ENCODE data around the gene KRT4. TPM values are rescaled to one million over a fixed set of nuclear protein-coding genes. Genes with fewer than 3 reads are reported as not detected.

KRT4 gene
- total RNA-seq, 2 donors from 2014 or later: not detected

DNA sequence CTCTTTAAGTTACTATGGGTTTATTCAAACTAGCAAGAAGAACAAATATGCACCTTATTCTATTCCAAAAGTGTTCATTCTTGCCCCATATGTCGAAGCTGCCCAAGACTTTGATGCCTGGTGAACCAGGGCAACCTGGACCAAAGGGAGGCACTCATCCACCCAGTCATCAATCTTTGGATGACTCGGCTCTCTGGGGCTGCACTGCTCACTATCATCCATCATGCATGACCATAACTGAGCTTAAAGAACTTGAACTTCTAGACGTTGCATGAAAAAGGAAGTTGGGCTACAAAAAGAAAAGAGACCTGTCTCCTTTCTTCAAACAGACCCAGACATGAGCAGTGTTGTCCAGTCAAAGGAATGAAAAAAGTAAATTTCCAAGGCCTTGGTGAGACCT, 1.2 kb downstream of the KRT4 start:
- intact Hi-C loops (cut with DNase I, micrococcal nuclease): no loop called here
- ATAC-seq (no peak), DNase-seq (no peak)

DNA sequence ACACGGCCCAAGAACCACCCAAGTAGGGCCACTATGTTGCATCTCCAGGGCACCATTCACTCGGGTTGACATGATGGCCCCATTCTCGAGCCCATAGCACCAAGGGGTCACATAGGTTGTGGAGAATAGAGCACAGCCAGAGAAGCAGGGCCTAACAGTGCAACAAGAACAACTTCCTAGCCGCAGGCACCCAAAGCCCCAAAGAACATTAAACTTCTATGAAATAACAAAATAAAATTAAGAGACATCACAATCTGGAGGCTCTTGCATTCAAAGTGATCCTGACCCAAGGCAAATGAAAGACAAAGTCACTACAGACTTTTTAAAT, 1.9 kb downstream of the KRT4 start:
- intact Hi-C loops (cut with DNase I, micrococcal nuclease): no loop called here
- no peak for DNase-seq
- no peak for ATAC-seq

DNA sequence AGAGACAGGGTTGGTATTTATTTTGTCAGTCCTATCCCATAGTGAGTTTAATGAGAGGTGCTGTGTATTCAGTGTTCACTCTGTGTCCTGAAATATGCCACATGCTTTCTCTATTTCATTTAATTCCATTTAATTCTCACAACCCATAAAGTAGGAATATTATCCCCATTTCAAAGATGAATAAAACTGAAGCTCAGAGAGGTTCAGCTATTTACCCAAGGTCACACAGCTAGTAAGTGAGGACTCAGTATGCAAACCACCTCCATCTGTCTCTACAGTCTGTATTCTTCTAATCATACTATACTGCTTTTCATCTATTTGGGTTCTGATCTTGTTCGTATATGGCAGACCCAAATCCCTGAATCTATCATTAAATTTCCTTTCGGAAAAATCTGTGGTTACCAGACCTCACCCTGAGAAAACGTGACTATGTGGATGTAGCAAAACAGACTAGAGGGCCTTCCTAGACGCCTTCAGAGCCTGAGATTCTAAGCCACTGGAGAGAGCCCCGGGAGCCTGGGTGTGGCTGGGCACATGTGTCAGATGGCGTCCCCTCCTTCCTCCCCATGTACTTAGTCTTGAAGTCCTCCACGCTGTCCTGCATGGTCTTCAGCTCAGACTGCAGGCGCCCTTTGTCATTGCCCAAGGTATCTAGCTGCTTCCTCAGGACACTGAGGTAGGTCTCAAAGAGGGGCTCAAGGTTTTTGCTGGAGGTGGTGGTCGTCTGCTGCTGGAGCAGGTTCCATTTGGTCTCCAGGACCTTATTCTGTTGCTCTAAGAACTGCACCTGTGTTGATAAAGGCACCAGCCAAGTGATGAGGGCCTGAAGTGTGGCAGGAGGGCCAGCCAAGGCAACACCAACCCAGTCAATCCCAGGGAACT, 2.5 kb downstream of the KRT4 start:
- intact Hi-C loops (cut with DNase I, micrococcal nuclease): no loop called here
- ATAC-seq (no peak), DNase-seq (no peak)

DNA sequence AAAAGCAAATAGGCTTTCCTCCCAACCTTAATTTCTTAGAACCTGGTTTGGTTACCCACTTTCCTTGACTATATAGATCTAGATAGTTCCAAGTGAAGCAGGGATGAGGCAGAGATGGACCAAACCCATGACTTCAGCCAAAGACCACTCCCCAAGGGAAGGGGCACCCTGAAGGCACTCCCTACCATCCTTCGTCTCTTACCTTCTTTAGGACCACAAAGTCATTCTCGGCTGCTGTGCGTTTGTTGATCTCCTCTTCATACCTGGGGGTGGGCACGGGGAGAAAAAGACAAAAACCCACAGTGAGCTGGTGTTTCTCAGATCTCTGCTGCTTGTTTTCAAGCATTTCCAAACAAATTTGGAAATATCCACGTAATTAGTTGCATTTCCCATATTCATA, 3.4 kb downstream of the KRT4 start:
- ATAC-seq: no peak
- intact Hi-C loops (cut with DNase I, micrococcal nuclease): no loop called here
- no peak for DNase-seq

DNA sequence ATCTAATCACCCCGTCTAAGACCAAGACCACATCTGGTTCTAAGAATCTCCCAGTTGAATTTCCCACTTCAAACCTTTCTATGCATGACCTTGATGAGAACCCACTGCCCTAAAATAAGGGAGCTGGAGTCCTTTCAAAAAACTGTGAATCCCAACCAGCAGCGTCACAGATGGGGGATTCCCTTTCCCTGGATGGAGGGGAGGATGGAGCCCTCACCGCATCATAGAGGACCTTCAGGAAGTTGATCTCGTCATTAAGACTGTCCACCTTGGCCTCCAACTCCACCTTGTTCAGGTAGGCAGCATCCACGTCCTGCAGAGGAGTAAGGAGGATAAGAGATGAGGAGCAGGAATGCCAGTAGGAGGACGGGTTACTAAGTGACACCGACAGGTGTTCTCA, 4.8 kb downstream of the KRT4 start:
- ATAC-seq (no peak), DNase-seq (no peak)
- intact Hi-C loops (cut with DNase I, micrococcal nuclease): no loop called here

DNA sequence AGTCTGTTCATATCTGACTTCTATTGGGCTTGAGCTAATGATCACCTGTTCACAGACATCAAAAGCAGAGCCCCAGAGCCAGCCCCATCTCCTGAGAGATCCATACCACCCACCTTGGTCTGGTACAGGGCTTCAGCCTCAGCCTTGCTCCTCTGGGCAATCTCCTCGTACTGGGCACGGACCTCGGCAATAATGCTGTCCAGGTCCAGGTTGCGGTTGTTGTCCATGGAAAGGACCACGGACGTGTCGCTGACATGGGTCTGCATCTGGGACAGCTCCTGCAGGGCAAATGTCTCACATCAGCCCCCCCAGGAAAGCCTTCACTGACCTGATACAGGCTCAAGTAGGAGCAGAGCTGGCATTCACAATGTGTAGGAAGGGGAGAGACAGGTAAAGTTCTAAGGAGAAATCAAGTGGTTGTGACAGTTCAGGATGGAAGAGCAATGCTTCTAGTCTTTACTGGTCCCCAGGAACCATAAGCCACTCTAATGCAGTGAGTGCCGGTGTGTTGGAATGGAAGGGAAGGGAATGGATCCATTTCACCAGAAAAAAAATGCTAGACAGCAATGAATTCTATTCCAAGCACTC, 5.2 kb downstream of the KRT4 start:
- no peak for DNase-seq
- intact Hi-C loops (cut with DNase I, micrococcal nuclease): no loop called here
- no peak for ATAC-seq

DNA sequence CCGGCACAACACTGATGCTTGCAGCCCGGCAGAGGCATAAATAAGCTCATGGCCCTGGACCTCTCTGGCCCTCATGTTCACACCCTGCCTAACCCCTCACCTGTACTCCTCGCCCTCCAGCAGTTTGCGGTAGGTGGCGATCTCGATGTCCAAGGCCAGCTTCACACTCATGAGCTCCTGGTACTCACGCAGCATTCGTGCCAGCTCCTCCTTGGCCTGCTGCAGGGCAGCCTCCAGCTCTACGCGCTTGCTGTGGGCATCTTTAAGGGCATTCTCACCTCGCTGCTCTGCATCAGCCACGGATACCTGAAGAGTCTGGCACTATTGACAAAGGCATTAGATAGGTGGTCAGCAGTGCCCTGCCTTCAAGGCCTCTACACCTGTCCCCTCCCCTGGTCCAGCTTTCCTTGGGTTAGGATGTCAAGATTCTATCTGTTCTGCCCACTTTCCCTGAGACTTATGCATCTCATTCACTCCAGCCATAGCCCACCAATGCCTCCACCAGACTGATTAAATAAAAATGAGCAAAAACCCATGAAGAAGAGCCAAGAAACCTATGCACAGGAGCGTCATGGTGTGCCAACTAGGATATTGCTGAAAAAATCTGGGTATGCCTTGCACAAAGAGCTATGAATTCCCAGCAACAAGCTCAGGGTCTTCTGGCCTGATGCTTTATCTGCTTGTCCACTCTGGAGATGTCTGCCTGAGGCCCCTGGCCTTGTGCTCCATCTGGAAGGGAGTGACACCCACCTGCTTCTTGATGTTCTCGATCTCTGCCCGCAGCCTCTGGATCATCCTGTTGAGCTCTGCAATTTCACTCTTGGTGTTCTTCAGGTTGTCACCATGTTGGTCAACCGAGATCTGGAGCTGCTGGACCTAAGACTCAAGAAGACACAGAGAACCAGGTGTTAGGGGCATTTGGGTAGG, 6.1 kb downstream of the KRT4 start:
- no peak for DNase-seq
- no peak for ATAC-seq
- intact Hi-C loops (cut with DNase I, micrococcal nuclease): no loop called here

DNA sequence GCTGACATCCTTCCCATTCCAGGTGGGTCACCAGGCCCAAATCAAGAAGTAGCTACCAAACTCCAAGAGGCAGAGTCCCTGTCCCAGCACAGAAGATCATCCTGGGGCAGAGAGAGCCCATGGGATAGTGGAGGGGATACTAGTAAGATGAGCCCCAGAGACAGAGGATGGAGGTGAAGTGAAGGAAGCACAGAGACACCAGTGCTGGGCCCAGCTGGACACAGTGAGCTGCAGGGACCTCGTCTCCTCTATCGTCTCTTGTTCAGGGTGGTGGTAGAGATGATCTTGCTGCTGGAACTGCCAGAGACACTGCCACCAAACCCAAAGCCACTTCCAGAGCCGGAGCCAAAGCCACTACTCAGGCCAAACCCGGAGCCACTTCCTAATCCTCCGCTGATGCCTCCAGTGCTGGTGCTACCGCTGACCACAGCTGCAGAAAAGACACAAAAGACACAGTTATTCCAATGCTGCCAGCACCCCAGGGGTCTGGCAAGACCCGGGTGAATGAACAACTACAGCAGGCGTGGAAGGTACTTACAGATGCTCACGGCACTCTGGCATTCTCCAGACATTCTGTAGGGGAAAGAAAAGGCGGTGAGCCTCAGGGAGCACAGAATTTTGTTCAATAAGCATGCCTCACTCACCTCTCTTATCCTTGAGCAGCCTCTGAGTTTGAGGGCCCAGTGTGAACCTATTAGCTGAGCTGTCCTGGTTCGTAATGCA, 6.9 kb downstream of the KRT4 start:
- DNase-seq (no peak), ATAC-seq (no peak)
- intact Hi-C loops (cut with DNase I, micrococcal nuclease): no loop called here

DNA sequence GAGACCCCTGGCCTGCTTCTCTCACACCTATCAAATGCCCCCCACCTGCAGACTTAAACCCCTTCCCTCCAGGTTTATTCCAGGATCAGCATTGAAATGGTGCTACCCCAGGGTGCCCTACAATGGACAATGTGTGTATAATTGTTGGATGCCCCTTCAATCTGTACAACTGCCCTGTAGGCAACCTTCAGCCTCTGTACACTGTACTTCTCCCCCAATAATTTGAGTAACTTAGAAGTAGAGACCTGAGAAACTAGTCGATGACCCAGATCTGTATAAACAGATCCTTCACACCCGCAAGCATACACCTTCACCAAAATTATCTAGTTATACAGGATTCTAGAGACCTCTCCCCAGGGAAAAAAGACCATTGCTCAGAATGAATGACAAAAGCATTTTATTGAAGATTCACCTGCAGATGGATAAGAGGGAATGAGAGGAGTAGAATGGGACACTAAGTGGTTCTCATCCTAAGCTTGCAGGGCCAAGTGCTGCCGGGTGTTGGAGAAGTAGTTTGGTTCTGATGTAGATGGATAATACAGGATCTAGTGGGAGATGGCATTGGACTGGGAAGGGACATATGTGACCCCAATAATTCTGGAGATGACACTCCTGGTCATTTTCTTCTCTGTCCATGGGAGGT, 7.6 kb downstream of the KRT4 start:
- no peak for DNase-seq
- intact Hi-C loops (cut with DNase I, micrococcal nuclease): no loop called here
- ATAC-seq: no peak

DNA sequence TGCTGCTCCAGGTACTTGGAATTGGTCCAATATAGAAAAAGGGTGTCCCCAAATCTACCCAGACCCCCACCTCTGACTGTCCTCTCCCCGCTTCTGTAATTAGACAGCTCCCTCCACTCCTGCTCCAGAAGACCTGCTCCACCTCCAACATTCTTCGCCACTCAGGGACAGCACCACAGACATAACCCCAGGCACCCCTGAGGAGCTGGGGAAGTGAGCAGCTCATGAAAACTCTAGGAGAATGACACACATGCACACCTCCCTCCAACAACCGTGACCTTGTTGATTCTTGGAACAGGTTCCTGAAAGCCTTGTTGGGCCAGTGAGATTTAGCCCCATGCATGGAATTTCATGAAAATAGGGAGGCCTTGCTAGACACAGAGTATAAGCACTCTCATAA, 8.2 kb downstream of the KRT4 start:
- intact Hi-C loops (cut with DNase I, micrococcal nuclease): no loop called here
- ATAC-seq: no peak

DNA sequence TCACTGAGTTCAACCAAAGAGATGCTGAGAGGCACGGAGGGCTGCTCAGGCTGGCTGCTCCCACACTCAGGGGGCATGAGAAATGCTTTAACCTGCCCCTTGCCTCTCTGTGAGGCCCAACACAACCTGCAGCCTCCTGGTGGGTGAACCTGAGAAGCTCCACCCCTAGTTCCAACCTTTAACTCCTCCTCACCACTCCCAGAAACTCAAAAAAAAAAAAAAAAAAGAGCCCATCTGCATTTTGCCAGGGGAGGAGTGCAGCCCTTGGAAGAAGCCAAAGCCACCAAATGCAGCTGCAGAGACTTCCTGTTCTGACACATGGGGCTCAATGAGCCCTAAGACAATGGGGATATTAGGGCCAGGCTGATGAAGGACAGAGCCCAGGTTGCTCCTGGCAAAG, 8.9 kb downstream of the KRT4 start:
- no peak for ATAC-seq
- no peak for DNase-seq
- intact Hi-C loops (cut with DNase I, micrococcal nuclease): no loop called here

More for the DNA sequence above, 8.2 kb downstream of the KRT4 start:
- DNase-seq: no peak

DNA sequence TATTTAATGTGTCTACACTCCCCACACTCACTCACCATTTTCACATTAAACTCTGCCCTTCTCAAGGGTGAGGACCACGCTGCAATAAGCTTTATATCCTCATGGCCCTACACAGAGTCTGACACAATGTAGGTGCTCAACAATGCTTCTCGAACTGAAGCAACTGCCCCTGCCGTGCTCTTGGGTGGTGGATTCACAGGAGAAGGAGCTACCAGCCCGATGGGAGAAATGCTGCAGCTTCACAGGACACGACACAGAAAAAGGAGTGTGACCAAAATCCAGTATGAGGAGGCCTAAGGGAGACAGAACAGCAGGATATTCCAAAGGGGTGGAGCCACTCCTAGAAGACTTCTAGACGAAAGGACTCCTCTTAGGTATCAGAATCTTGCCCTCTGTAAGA, 11.5 kb downstream of the KRT4 start:
- no peak for ATAC-seq
- DNase-seq: no peak
- intact Hi-C loops (cut with DNase I, micrococcal nuclease): no loop called here

DNA sequence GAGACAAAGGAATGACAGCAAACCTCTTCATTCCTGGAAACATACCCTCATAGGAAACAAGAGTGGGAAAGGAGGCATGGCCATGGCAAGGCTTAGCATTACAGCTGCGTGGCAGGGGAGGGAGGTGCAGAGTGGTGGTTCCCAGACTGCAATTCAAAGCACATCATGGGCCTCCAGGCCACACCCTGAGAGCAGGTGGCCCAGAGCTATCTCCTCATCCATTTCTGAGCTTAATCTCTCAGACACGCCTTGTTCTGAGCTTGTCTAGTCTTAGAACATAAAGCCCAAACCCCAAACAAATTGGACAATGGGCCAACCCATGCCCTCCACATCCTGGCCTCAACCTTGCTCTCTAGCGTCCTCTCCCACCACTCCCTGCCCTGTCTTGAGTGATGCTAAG, 12.1 kb downstream of the KRT4 start:
- DNase-seq (no peak), ATAC-seq (no peak)
- intact Hi-C loops (cut with DNase I, micrococcal nuclease): no loop called here

DNA sequence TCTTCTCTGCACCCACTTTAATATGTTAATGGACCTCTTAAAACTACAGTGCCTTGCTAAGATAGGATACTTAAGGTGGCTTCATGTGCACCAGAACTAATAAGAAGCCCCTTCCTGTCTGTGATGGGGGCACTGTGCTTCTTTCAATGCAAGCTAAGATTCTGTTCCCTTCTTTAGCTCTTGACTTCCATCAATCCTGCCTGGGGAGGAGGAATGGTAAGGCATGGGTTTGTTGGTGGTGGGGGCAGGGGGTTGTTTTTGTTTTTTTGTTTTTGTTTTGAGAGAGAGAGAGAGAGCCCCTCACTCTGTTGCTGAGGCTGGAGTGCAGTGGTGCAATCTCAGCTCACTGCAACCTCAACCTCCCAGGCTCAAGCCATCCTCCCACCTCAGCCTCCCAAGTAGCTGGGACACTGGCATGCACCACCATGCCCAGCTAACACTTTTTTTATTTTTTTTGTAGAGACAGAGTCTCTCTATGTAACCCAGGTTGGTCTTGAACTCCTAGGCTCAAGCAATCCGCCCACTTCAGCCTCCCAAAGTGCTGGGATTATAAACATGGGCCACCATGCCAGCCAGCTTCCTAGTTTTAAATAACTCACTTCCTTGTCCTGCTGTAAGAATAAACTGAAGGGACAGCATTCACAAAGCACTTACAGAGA, 13.5 kb downstream of the KRT4 start:
- peak in 1 of 2 donors; percentile 17 for DNase-seq
- intact Hi-C loops (cut with DNase I, micrococcal nuclease): no loop called here
- ATAC-seq: peak; percentile 77

DNA sequence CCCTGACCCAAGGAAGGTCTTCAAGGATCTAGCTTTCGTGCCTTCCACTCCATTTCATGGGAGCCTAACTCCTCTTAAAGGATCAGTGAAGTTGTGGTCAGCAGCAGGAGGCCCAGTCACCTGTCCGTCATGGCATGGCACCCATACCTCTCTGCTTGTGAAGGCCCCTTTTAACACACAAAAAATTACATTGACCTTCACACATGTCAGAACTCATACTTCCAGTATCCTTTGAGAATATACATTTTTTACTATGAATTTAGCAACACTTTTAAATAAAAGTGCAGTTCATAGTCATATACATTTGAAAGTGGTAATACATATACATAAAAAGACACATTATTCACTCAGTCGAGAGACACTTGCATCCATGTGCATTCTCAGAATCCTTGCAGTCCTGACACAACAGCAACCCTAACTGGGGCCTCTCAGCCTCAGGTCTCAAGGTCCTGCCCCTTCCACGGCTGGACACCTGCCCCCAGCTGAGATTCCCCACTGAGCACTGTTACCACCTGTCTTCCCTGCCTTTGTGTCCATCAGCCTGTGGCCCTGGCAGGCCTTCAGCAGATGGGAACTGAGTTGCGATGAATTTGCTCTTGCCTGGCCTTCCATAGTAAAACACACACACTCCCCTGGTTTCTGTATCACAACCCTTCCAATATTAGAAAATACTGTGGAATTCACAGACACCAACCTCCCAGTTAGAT, 14.3 kb downstream of the KRT4 start:
- no peak for DNase-seq
- ATAC-seq: no peak
- intact Hi-C loops (cut with DNase I, micrococcal nuclease): no loop called here

DNA sequence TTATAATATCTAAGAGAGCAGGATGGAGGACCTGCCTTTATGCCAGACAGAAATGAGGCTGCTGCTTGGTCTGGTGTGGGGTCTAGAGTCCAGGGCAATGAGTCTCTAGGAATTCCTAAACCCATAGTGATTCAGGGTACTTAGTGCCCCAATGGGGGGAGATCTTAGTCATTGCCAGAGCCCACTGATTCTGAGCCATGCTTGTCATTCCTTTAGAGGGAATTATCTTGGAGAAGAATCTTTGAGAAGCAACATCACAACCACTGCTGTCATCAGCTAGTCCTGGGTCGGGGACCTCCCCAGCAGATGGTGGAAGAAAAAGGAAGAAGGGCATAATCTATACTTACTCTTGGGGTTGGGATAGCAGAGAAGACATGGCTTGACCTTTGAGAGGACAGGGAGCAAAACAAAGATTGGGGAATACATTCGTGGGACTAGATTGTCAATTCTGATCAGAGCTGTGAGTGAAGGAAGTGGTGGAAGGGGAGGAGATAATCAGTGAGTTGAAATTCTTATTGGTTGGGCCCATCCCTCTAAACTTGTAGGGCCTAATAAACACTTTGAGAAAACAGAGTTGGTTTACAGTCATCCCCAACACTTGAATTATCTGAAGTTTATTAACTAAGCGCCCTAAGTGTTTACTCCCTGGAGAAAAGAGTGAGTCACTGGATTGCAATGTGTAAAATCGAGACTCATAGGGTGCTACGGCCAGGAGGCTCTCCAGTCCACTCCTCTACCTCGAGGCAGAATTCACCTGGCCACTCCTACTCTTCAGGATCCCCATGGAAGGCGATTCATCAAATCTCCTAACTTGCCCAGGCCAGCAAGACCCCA, 15.0 kb downstream of the KRT4 start:
- DNase-seq (no peak), ATAC-seq (no peak)
- intact Hi-C loops (cut with DNase I, micrococcal nuclease): no loop called here
